Kasumi-1 (cell line): ENCODE measurements around the gene KCND3.

Experiments
- DNase-seq, 2 experiments: peaks; one replicate each; lab custom pipeline; 2025; lab: John Stamatoyannopoulos, UW

Gene KCND3

DNA sequence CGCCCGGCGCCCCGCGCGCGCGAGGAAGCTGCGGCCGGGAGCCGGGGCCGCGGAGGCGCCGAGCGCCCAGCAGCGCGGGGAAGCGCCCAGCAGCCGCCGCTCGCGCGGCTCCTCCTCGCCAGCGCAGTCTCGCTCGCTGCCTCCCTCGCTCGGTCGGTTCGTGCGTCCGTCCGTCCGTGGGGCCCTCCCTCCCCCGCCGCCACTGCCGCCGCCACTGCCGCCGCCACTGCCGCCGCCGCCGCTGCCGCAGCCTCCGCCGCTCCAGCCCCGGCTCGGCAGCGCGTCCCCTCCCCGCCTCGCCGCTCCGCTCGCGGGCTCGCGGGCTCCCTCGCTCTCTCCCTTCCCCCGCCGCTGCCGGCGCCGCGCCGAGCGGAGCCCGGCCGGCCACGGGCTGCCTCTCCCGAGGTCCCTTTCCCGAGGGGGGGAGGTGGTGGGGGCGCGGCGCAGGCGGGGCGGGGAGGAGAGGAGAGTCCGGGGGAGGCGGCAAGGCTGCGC is at the start of gene KCND3:
TSS of gene KCND3 (minus strand) at position 138 of the 495 bp plus-strand sequence.
- peak in 1 of 2 experiments; percentile 6 for DNase-seq

DNA sequence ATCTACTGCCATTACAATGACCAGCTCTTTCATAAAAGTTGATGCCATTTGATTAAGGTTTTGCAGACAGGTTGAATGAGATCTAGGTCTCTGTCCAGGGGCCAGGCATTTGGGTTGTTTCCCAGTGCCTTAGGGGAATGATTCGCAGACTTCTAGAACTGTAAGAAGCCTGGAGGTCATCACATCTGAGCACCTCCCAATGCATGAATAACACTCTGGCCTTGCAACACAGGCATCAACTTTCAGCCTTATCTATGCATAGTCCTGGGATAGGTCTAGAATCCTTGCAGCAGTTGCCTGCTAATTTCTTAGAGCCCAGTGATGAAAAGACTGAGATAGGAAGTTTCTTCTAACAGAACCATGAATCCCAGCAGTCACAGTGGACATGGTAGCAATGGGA is 44.8 kb upstream of the KCND3 start:
- DNase-seq = no peak

DNA sequence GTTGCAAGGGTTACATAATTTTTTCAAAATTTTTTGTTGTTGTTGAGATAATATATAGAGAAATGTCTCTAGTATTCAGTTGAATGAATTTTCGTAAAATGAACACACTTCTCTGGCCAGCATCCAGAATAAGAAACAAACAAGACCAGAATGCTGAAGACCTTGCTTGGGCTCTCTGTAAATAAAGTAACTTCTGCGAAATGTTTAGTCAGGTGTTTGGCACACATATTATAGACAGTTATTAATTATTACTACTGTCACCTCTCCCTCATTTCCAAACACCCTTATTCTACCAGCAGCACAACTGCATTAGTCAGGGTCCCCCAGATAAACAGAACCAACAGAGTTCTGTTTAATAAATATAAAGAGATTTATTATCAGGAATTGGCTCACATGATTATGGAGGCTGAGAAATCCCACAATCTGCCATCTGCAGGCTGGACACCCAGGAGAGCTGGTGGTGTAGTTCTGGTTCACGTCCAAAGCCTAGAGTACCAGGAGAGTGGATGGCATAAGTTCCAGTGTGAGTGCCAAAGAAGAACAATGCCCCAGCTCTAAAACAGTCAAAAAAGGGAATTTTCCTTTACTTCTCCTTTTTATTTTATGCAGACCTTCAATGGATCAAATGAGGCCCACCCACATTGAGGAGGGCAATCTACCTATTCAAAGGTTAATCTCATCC is 44.1 kb upstream of the KCND3 start:
- DNase-seq = no peak

DNA sequence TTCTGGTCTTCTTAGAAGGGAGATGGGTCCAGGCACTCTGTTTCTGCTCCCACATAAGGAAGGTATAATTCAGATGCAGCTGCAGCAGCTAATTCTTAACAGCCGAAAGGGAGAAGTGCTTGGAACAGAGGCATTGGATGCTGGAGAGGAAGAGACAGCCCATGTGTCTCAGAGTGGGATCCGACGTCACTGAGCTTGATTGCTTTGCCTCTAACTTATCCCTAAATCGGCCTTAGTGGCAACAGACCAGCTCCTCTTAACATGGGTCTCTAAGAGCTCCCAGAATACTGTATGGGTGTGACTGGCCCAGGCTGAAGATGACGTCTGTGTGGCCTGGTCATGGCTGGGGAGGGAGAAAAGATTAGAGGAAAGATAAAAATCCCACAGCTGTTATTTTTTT is 40.7 kb upstream of the KCND3 start:
- DNase-seq = no peak

DNA sequence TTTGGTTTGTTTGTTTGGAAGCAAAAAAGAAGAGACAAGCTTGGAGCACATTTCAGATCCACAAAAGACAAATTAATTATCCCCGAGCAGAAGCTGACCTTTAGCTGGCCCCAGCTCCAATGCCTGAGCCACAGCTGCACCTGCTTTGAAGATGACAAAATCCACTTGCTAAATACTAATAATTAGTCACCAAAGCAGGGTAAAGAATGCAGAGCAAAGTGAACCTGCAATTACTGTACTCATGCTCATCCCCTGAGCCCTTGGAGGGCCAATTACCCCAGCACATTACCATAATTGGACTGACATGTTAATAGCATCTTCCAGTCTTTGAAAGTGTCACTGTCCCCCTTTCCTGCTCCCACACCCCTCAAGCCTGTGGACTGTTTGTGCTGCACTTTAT is 38.2 kb upstream of the KCND3 start:
- no peak for DNase-seq

DNA sequence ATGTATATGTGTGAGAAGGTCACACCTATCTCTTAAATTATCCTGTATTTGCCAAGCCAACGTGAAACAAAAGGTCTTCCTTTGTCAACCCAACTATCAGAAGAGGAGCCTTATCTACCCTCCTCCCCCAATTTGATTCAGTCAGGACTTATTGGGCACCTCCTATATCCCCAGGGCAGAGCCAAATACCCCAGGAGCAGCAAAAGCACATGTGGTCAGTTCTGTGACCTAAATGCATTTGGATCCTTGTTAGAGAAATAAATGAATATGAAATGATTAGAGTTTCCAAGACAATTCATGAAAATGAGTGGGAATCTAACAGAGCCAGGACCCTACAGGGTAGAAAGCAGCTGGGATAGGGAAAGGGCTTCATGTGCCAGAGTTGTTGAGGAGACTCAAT is 37.0 kb upstream of the KCND3 start:
- DNase-seq = no peak

DNA sequence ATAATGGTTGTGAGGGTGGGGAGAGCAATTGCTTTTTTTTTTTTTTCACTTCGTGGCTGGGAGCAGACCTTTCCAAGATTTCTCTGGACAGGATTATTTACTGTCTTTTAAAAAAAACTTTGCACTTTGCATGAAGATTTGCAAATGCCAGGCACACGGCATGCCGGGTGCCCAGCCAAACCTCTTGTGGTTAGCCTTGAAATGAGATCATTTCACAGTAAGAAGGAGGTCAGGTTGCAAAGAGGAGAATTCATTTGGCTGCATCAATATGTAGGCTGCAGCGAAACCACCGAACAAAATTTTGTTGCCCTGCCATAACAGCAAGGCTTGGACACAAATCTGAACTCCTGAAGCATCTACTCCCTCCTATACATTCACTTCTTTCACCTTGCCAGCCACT is 36.5 kb upstream of the KCND3 start:
- no peak for DNase-seq

DNA sequence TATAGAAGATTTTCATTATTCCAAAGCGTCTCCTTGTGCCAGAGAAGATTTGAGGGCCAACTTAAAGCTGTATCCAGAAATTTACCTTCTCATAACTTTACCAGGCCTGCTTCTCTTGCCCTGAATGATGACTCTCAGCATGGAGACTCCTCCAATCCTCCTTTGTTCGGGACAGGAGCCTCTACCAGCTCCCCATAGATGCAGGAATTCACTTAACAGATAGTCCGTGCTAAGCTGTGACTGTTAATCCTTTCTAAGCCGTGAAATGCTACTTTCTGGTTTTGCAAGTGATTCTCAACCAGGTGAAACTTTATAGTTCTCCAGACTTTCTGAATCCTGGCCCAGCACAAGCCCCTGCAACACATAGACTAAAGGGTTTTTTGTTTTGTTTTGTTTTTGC is 31.8 kb upstream of the KCND3 start:
- DNase-seq = no peak

DNA sequence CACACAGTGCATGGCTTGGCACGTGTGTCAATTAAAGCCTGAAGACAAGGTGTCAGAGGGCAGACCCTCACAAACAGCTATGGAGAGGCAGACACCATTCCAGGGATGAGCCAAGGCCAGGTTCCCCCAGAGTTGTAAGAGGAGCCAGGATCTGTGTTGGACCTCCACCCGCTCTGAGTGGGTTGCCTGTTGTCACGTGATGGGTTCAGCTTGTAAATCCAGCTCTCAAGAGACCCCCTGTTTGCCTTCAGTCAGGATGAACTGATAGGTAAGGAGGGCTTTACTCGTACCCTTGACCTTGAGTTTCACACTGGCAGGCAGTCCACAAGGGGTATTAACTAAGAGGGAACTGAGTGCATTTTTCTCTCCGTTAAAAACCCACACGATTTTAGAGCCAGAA is 27.7 kb upstream of the KCND3 start:
- no peak for DNase-seq

DNA sequence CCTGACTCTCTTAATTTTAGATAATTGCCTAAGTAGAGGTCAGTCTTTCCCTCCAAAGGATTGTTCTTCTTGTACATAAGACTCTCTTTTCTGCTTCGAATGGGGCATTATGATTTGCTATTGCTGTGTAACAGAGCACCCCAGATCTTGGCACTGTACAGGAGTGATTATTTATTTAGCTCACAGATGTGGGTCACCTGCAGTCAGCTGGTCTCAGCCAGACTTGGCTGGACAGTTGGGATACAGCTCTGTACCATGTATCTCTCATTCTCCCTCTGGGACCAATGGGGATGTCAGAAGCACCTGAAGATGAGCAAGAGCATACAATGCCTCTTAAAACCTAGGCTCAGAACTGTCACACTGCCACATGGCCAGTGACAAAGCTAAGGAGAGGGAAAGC is 23.4 kb upstream of the KCND3 start:
- no peak for DNase-seq

DNA sequence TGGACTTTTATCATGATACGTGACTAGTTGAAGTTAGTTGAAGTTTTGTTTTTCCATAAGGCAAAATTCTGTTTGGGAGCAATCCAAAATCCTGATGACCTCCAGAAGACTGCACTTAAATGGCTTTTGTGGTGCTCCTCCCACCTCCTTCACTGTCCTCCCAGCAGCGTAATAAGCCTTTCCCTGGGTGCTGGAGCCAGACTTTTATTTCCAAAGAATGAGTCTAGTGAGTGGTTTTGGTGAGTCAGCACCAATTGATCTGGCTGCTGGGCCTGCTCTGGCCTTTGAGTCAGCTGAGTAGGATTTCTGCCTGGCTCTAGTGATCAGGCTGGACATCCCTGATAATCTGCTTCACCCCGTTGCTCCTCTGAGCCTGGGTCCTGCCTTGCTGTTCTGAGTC is 21.7 kb upstream of the KCND3 start:
- DNase-seq = no peak

DNA sequence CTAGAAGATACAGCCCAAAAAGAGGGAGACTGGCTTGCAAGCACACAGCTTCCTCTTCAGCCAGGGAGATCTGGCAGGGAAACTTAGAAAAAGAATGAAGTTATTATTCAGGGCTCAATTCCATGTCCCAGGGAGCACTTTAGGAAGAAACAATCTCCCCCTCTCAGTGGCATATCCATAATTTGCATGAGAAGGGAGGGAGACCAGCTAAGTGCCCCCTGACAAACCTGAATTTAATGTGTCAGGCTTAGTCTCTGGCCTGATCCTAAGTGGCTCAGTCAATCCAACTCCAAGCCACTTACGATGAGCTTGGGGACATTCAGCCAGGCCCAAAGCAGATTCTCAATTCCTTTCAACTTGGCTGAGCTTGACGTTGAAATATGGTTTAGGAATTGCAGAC is 17.7 kb upstream of the KCND3 start:
- DNase-seq = no peak

DNA sequence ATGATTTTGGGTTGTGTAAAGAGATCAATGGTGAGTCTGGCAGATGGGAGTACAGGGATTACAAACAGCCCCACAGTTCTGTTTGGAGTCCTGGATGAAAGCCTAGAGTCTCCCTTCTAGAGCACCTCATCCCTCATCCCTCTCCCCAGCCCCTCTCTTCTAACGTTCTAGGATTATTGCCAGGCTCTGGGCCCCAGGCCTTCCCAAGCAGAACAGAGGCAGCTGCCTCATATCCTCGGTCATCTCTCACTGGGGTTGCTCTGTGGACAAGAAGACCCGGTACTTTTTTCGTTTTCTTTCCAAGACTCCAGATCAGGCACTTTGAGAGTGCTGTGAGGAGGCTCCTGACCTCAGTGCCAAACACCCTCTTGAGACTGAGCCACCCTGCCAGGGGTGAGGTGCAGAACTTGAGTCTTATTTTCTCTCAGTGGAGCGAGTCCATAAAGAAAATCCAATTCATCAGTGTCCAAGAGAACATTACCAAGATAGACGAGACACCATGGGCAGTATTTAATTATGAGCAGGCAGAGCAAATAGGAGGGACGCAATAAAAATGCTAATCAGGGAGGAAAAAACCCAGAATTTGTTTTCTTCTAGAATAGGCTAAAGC is 17.1 kb upstream of the KCND3 start:
- no peak for DNase-seq

DNA sequence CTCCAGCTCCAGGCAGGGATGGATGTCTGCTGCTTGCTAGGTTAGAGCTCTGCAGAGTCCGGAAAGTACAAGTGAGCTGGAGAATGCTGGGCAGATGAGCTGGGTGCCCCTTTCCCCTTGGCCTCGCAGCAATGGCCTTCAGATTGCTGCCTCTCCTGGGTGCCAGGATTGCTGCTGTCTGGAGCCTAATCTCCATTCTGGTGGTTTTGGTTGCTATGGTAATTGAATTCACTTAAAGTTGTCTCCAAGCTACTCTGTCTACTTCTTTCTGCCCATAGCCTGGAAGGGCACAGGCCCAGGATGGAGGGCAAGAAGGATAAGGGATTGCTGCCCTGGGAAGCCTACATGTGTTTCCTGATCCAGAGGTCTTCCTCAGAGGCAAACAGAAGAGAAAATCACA is 14.6 kb upstream of the KCND3 start:
- DNase-seq = no peak

DNA sequence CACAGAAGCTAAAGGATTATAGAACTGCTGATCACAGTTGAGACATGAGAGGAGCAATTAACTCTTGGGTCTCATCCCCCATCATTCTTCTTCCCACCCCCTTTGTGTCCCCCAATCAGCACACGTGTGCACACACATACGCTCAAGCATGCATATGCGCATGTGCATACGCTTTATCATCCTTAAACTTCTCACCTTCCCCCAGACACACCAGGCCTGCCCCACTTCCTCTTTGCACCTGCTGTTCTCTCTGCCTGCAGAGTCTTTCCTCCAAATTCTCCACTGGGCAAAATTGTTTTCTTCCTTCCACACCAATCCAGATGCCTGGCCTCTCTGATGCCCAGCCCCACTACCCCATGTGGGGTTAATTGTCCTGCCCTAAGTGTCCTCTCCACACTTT is 13.0 kb upstream of the KCND3 start:
- no peak for DNase-seq

DNA sequence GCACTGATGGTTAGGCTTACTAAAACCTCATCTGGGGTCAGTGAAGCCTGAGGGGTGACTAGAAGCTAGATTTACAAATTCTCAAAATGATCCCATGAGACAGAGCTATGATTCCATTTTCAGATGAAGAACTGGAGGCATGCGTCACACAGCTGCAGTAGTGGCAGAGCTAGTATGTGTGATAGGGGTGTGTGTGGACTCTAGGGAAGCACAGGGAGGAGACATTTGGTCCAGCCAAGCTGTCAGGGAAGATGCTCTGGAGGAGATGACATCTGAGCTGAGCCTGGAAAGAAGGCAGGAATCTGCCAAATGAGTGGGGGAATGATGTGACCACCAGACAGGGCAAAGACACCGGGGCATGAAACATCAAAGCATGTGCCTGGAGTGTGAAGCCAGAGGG is 12.0 kb upstream of the KCND3 start:
- no peak for DNase-seq

DNA sequence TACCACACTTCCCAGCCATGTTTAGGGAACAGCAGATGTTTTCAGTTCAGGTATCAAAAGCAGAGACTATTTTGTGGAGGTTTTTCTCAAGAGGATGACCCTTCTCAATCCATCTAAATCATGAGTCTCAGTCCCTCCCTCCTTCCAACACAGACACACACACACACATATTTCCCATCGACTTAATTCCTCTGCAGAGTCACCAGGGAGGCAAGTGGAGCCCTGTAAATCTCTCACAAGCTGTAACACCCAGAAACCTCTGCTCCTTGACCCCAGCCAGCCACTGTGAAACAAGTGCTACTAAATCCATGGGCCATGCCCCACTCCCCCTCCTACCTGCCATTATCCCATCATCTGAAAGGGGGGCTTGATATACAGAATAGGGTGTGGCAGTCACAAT is 10.6 kb upstream of the KCND3 start:
- no peak for DNase-seq

DNA sequence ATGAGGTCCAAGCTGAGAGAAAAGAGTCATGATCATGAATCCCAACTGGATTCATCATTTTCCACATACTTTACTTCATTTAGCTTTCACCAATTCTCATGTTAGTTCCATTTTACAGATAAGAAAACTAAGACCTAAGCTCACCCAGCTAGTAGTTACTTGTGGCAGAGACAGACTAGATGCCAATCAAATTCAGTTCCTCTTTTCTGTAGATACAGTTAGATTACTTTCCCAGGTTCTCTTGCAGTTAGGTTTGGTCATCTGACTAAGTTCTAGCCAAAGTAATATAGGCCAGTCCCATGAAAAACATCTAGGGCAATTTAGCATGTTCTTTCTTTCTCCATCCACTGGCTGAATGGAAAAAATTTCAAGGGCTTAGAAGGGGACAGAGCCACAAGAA is 8.9 kb upstream of the KCND3 start:
- DNase-seq = peak in 1 of 2 experiments; percentile 1

DNA sequence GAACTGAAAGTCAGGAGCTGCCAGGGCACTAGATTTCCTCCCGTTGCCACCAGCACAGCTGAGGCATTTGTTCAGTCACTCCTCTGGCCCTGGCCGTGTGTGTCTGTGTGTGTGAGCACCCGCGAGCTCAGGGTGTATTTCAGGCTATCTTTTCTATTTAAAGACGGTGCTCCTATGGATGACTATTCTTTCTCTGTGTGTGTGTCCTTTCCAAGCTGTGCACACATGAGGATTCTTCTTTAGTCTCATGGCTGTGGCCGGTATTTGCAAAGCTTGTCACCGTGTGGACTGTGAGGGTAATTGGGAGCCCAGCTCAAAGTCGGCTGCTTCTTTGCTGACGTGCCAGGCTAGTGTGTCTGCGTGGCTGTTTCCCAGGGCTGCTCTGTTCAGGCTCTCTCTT is 3.0 kb upstream of the KCND3 start:
- DNase-seq = no peak

DNA sequence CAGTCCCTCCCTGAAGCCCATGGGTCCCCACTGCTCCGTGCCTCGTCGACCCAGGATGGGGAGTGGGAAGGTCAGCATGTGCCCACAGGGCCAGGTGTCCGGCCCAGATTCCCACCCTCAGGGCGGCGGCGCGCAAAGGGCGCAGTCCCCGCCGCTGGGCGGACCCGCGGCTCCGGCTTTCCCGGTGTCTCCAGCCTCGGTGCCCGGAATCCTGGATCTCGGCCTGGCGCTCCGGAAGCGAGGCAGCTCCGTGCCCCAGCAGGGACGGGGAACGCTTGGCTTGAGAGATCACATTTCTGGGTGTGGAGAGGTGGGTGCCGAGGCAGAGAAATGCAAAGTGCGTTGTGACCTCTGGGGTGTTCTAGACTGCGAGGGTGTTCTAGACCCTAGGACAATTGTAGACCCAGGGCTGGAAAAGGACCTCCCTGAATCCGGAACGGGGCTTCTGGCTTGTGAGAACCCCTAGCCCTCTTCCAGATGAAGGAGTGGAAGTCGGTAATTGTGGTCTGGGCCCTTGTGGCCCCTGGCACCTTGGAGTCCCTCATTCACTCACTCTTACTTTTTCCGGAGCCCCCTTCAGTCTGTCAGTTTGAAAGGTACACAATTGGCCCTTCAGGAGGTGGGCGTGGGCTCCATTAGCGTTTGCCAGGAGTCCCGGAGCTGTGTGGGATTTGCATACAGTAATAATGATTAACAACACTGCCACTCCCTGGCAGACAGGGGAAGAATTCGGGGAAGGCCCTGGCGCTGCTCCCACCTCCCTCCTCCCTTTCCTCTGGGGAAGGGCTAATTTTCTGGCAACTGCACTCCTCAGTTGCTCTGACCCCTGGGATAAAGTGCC is 1.6 kb upstream of the KCND3 start:
- DNase-seq = peak; percentile 11 to 13

DNA sequence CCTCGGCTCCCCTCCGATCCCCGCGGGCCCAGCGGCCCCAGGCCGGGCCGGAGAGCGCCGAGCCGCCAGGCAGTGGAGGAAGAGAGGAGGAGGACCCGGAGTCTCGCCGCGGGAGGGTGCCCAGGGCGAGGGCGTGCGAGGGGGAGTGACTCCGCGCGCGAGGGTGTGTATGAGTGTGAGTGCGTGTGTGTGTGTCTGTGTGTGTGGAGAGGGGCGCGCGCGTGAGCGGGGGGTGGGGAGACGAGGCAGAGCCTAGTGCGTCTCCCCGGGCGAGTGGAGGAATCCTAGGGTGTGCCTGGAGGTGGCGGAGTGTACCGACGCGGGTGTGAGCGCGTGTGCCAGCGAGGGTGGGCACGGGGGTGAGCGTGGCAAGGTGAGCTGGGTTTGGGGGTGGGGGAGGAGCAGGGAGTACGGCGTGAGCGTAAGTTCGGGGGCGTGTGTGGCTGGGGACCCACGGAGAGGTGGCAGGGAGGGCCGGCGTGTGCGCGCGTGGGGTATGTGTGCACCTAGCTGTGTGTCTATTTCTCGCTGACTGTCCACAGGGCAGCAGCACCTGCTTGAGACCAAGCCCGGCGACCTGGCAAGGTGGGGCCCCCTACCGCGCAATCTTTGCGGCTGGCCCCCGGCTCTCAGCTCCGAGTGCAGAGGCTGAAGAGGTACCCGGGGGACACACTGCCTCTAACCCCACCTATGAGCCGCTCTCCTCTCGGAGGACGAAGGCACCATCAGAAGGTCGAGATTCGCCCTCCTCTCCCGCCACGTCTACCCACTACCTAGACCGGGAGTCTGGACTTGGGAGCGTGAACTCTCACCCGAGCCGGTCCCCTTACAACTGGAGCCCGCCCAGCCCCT is 784 bp upstream of the KCND3 start:
- no peak for DNase-seq
